ENCODE data around the gene MAST4.

Gene MAST4

GRCh38 chr5:66702426-66702825, 106.2 kb downstream of the MAST4 start:
- DNase-seq (ENCODE audit: low read depth), result no peak

GRCh38 chr5:66704790-66705425, 108.7 kb downstream of the MAST4 start:
- DNase-seq (ENCODE audit: low read depth), result peak; percentile 39

- no peak for DNase-seq (ENCODE audit: low read depth)
Observed at GRCh38 chr5:66708368-66708767, 112.2 kb downstream of the MAST4 start.

GRCh38 chr5:66710557-66711088, 114.4 kb downstream of the MAST4 start:
- DNase-seq (ENCODE audit: low read depth), result peak; percentile 32

- DNase-seq (ENCODE audit: low read depth), result no peak
Observed at GRCh38 chr5:66713998-66714397, 117.8 kb downstream of the MAST4 start.

- DNase-seq (ENCODE audit: low read depth), result no peak
Observed at GRCh38 chr5:66717455-66718373, 121.5 kb downstream of the MAST4 start.

GRCh38 chr5:66718374-66719002, 122.3 kb downstream of the MAST4 start:
- DNase-seq (ENCODE audit: low read depth), result no peak

- DNase-seq (ENCODE audit: low read depth), result no peak
Observed at GRCh38 chr5:66720780-66721179, 124.6 kb downstream of the MAST4 start.

GRCh38 chr5:66722686-66723085, 126.5 kb downstream of the MAST4 start:
- no peak for DNase-seq (ENCODE audit: low read depth)

GRCh38 chr5:66724349-66725139, 128.4 kb downstream of the MAST4 start:
- DNase-seq (ENCODE audit: low read depth), result no peak

- DNase-seq (ENCODE audit: low read depth), result no peak
Observed at GRCh38 chr5:66727630-66728029, 131.4 kb downstream of the MAST4 start.

GRCh38 chr5:66728049-66728448, 131.9 kb downstream of the MAST4 start:
- DNase-seq (ENCODE audit: low read depth), result no peak

GRCh38 chr5:66737096-66737495, 140.9 kb downstream of the MAST4 start:
- DNase-seq (ENCODE audit: low read depth), result no peak

- no peak for DNase-seq (ENCODE audit: low read depth)
Observed at GRCh38 chr5:66738136-66738535, 141.9 kb downstream of the MAST4 start.

GRCh38 chr5:66739021-66739420, 142.8 kb downstream of the MAST4 start:
- no peak for DNase-seq (ENCODE audit: low read depth)

- no peak for DNase-seq (ENCODE audit: low read depth)
Observed at GRCh38 chr5:66739951-66740350, 143.8 kb downstream of the MAST4 start.

GRCh38 chr5:66741394-66741793, 145.2 kb downstream of the MAST4 start:
- DNase-seq (ENCODE audit: low read depth), result no peak

- no peak for DNase-seq (ENCODE audit: low read depth)
Observed at GRCh38 chr5:66742083-66742895, 146.1 kb downstream of the MAST4 start.

- no peak for DNase-seq (ENCODE audit: low read depth)
Observed at GRCh38 chr5:66742896-66743247, 146.7 kb downstream of the MAST4 start.

GRCh38 chr5:66743344-66743743, 147.2 kb downstream of the MAST4 start:
- DNase-seq (ENCODE audit: low read depth), result no peak

GRCh38 chr5:66744040-66744439, 147.8 kb downstream of the MAST4 start:
- no peak for DNase-seq (ENCODE audit: low read depth)

All from fibroblast of gingiva (primary cell).